ENCODE results near the gene DIP2C. TPM values are rescaled to one million over a fixed set of nuclear protein-coding genes. Genes with fewer than 3 reads are reported as not detected.

Gene DIP2C
- polyA plus RNA-seq, 1 of the 3 experiments (the other 2 are of a cell fraction), result 8.7 TPM

DNA sequence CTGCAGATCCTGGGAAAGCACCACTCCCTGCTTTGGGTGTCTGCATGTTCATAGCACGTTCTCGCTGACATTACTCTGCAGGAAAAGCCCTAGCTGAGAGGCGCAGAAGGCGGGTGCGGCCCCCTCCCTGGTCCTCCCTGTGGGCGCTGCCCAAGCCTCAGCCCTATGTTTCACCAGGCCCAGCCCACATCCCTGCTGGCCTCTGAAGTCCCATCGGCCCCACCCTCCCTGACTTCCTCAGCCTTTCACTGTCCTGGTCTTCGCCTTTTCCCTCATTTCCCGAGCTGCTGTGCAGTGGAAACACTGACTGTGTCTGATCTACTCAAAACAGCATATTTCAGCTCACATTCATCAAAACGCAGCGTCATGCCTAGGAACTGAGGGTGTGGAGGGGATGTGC lies 36.3 kb upstream of the DIP2C start:
- no peak for DNase-seq
- WGBS (ENCODE audit: low lambda C conversion rate), result 76% methylated on average over 7 of the region's 11 CpGs

DNA sequence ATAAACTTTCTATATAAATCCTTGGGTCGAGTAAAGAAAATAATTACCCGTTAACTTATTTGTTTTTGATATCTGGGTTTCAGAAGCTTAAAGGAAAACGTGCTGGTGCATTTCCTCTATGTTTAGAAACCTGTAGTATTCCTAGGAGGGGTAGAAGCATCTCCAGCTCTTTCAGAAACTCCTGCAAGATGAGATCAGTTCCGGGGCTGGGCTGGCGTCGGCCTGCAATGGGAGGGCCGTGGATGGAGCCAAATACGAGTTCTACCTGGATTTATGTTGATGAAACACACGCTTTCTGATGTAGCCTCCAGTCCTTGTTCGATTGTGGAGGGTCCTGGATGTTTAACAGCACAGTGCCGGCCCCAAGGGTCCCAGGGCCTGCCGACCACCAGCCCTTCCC lies 35.8 kb upstream of the DIP2C start:
- Histone ChIP-seq H4K20me1 (ENCODE audit: insufficient read depth) (no peaks in the 10 kb centered on the region), H3K4me2 (no peak overlapping the region), H3K4me3 (ENCODE audit: low read depth in 2 of 2, low read length in 1 of 2) (no peak overlapping the region), H3K27me3 (ENCODE audit: insufficient read depth) (no peaks in the 10 kb centered on the region), H3K9me2 (no peaks in the 10 kb centered on the region), H3K79me2 (ENCODE audit: insufficient read depth) (no peaks in the 10 kb centered on the region), H3K9me3 (no peaks in the 10 kb centered on the region), H3K9ac (no peak overlapping the region), H3F3A (replicated peaks; ENCODE audit: insufficient read depth) (no peaks in the 10 kb centered on the region), H2AFZ (ENCODE audit: low read depth) (no peak overlapping the region), H3K4me1 (ENCODE audit: control insufficient read depth in 1 of 2, insufficient read depth in 2 of 2, low read depth in 1 of 2, low read length in 1 of 2) (no peaks in the 10 kb centered on the region; a peak in 1 of 4 replicates), H3K27ac (ENCODE audit: low read depth in 2 of 2, low read length in 1 of 2) (no peak overlapping the region), H3K36me3 (replicated peaks in 1 of 2; ENCODE audit: control insufficient read depth in 1 of 2, insufficient read depth in 2 of 2, low read length in 1 of 2) (no peaks in the 10 kb centered on the region)
- no peak for TF ChIP-seq NRF1 (IDR thresholded peaks at IDR 0.05; ENCODE audit: low read depth, low read length)
- TF ChIP-seq, protein P1, sequence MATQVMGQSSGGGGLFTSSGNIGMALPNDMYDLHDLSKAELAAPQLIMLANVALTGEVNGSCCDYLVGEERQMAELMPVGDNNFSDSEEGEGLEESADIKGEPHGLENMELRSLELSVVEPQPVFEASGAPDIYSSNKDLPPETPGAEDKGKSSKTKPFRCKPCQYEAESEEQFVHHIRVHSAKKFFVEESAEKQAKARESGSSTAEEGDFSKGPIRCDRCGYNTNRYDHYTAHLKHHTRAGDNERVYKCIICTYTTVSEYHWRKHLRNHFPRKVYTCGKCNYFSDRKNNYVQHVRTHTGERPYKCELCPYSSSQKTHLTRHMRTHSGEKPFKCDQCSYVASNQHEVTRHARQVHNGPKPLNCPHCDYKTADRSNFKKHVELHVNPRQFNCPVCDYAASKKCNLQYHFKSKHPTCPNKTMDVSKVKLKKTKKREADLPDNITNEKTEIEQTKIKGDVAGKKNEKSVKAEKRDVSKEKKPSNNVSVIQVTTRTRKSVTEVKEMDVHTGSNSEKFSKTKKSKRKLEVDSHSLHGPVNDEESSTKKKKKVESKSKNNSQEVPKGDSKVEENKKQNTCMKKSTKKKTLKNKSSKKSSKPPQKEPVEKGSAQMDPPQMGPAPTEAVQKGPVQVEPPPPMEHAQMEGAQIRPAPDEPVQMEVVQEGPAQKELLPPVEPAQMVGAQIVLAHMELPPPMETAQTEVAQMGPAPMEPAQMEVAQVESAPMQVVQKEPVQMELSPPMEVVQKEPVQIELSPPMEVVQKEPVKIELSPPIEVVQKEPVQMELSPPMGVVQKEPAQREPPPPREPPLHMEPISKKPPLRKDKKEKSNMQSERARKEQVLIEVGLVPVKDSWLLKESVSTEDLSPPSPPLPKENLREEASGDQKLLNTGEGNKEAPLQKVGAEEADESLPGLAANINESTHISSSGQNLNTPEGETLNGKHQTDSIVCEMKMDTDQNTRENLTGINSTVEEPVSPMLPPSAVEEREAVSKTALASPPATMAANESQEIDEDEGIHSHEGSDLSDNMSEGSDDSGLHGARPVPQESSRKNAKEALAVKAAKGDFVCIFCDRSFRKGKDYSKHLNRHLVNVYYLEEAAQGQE (IDR thresholded peaks at IDR 0.05; ENCODE audit: low read depth, low read length), result no peak
- no peak for TF ChIP-seq TEAD4 (IDR thresholded peaks at IDR 0.05; ENCODE audit: borderline replicate concordance, insufficient read depth)
- no peak for TF ChIP-seq GATA2 (CRISPR knock-in tag; IDR thresholded peaks at IDR 0.05)
- TF ChIP-seq RFX5 (IDR thresholded peaks at IDR 0.05; ENCODE audit: low read length), result no peak
- TF ChIP-seq, protein P2, sequence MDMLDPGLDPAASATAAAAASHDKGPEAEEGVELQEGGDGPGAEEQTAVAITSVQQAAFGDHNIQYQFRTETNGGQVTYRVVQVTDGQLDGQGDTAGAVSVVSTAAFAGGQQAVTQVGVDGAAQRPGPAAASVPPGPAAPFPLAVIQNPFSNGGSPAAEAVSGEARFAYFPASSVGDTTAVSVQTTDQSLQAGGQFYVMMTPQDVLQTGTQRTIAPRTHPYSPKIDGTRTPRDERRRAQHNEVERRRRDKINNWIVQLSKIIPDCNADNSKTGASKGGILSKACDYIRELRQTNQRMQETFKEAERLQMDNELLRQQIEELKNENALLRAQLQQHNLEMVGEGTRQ (IDR thresholded peaks at IDR 0.05; ENCODE audit: borderline replicate concordance, low read depth, low read length), result no peak
- no peak for TF ChIP-seq MAX (IDR thresholded peaks at IDR 0.05; ENCODE audit: low read depth)
- no peak for TF ChIP-seq POLR2AphosphoS5 (IDR thresholded peaks at IDR 0.05; ENCODE audit: low read depth, low read length)
- no peak for TF ChIP-seq ZBTB33 (IDR thresholded peaks at IDR 0.05; ENCODE audit: borderline replicate concordance, low read depth)
- TF ChIP-seq TAF1 (IDR thresholded peaks at IDR 0.05; ENCODE audit: borderline replicate concordance, low read depth, low read length), result no peak
- TF ChIP-seq EZH2phosphoT487 (IDR thresholded peaks at IDR 0.05; ENCODE audit: borderline replicate concordance, low read depth), result no peak
- TF ChIP-seq SIN3A (IDR thresholded peaks at IDR 0.05; ENCODE audit: borderline replicate concordance, low read depth, low read length), result no peak
- TF ChIP-seq MEF2A (IDR thresholded peaks at IDR 0.05; ENCODE audit: borderline replicate concordance, low read depth), result no peak
- no peak for TF ChIP-seq RCOR1 (IDR thresholded peaks at IDR 0.05; ENCODE audit: low read length)
- TF ChIP-seq, protein P3, sequence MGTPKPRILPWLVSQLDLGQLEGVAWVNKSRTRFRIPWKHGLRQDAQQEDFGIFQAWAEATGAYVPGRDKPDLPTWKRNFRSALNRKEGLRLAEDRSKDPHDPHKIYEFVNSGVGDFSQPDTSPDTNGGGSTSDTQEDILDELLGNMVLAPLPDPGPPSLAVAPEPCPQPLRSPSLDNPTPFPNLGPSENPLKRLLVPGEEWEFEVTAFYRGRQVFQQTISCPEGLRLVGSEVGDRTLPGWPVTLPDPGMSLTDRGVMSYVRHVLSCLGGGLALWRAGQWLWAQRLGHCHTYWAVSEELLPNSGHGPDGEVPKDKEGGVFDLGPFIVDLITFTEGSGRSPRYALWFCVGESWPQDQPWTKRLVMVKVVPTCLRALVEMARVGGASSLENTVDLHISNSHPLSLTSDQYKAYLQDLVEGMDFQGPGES (IDR thresholded peaks at IDR 0.05; ENCODE audit: low read depth, low read length), result no peak
- CTCF ChIA-PET, result no interaction called here
- DNase-seq, result no peak
- 54% methylated on average over 11 of the region's 12 CpGs for WGBS (ENCODE audit: low lambda C conversion rate)
- POLR2A ChIA-PET, result no interaction called here

More for the DNA sequence above, 36.3 kb upstream of the DIP2C start:
- Histone ChIP-seq H3K4me1 (ENCODE audit: control insufficient read depth in 1 of 2, insufficient read depth in 2 of 2, low read depth in 1 of 2, low read length in 1 of 2) (no peaks in the 10 kb centered on the region; a peak in 1 of 4 replicates), H3K27ac (ENCODE audit: low read depth in 2 of 2, low read length in 1 of 2) (no peak overlapping the region), H3K9me3 (no peaks in the 10 kb centered on the region), H3K79me2 (ENCODE audit: insufficient read depth) (no peaks in the 10 kb centered on the region), H2AFZ (ENCODE audit: low read depth) (no peak overlapping the region), H3K9me2 (no peaks in the 10 kb centered on the region), H3K27me3 (ENCODE audit: insufficient read depth) (no peaks in the 10 kb centered on the region), H3F3A (replicated peaks; ENCODE audit: insufficient read depth) (no peaks in the 10 kb centered on the region), H3K4me3 (ENCODE audit: low read depth in 2 of 2, low read length in 1 of 2) (no peak overlapping the region), H3K9ac (no peak overlapping the region), H3K36me3 (replicated peaks in 1 of 2; ENCODE audit: control insufficient read depth in 1 of 2, insufficient read depth in 2 of 2, low read length in 1 of 2) (no peaks in the 10 kb centered on the region), H4K20me1 (ENCODE audit: insufficient read depth) (no peaks in the 10 kb centered on the region), H3K4me2 (no peak overlapping the region)
- POLR2A ChIA-PET, result no interaction called here
- TF ChIP-seq, protein P4, sequence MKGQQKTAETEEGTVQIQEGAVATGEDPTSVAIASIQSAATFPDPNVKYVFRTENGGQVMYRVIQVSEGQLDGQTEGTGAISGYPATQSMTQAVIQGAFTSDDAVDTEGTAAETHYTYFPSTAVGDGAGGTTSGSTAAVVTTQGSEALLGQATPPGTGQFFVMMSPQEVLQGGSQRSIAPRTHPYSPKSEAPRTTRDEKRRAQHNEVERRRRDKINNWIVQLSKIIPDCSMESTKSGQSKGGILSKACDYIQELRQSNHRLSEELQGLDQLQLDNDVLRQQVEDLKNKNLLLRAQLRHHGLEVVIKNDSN (IDR thresholded peaks at IDR 0.05; ENCODE audit: borderline replicate concordance, low read depth), result no peak
- CTCF ChIA-PET, result no interaction called here
